T-cell (primary cell): ENCODE results near the gene NDUFB10. TPM values are rescaled to one million over a fixed set of nuclear protein-coding genes. Genes with fewer than 3 reads are reported as not detected.
"Not testable (repeated sequence)": the region's sequence is repeated elsewhere in the genome, so short reads cannot be mapped to it uniquely, and the experiment has no call there.

Experiments
- ATAC-seq, 4 experiments: fragments of 200-7000 bp in 3 of 4; fragments of 150-1000 bp in 1 of 4; cut with Tn5 transposase; replicated peaks in 1 of 4; 1 replicate in 3 of 4; 2 replicates in 1 of 4; pipeline ENCODE4 v1.10.0; 2021; ENCODE audit warnings: moderate library complexity in 3 of 4, mild to moderate bottlenecking in 2 of 4, moderate number of reproducible peaks in 1 of 4
- CTCF ChIA-PET, 2 donors: fragments of 300-600 bp; sonication (Branson Sonifier 250); formaldehyde crosslinking; loops; one replicate each; lab custom pipeline; 2022; ENCODE audit warnings: antibody characterized with exemption in 2 of 2; lab: Charles Lee
- POLR2A ChIA-PET, 2 donors: fragments of 300-600 bp; sonication (Branson Sonifier 250); formaldehyde crosslinking; loops; one replicate each; lab custom pipeline; 2022; ENCODE audit warnings: antibody characterized with exemption in 2 of 2; lab: Charles Lee
- DNase-seq, 35 experiments: peaks; one replicate each; pipeline versions ENCODE4 v3.0.0 to v3.0.0-alpha.2; 2013 to 2023
- H3K27ac ChIP-seq: one replicate; pipeline ENCODE4 v1.5.1; 2013; ENCODE audit warnings: low read length
- H3K27me3 ChIP-seq, 2 experiments: replicated peaks in 1 of 2; 1 replicate in 1 of 2; 2 replicates in 1 of 2; pipeline versions ENCODE4 v1.6.1 to v1.7.0; 2013; ENCODE audit warnings: low read length in 1 of 2, mixed read lengths in 1 of 2; ENCODE audit not compliant: control insufficient read depth in 2 of 2, insufficient read depth in 2 of 2; ENCODE audit errors: extremely low read depth in 1 of 2
- H3K36me3 ChIP-seq, 2 donors: 1 replicate in 1 of 2; 2 replicates in 1 of 2; pipeline versions ENCODE4 v1.6.1 to v1.7.0; 2013; ENCODE audit warnings: low read length in 1 of 2; ENCODE audit not compliant: control insufficient read depth in 2 of 2, insufficient read depth in 1 of 2; ENCODE audit errors: extremely low read depth in 1 of 2
- H3K4me1 ChIP-seq, 2 experiments: 1 replicate in 1 of 2; 2 replicates in 1 of 2; pipeline versions ENCODE4 v1.6.1 to v1.7.0; 2013; ENCODE audit warnings: low read length in 2 of 2, mixed read lengths in 1 of 2; ENCODE audit not compliant: insufficient read depth in 2 of 2, control insufficient read depth in 1 of 2; ENCODE audit errors: extremely low read depth in 1 of 2
- H3K4me3 ChIP-seq, 2 donors: 1 replicate in 1 of 2; 2 replicates in 1 of 2; pipeline versions ENCODE4 v1.5.1 to v1.7.0; 2013; ENCODE audit warnings: mild to moderate bottlenecking in 2 of 2, low read length in 1 of 2, moderate library complexity in 1 of 2; ENCODE audit not compliant: control insufficient read depth in 1 of 2; ENCODE audit errors: extremely low read depth in 1 of 2
- H3K9me3 ChIP-seq: 2 replicates; pipeline ENCODE4 v1.7.0; 2013
- H3K27ac Mint-ChIP-seq, 2 donors: one replicate each; pipeline ENCODE4 v1.8.0; 2020 to 2021; ENCODE audit warnings: mild to moderate bottlenecking in 2 of 2, mixed read lengths in 2 of 2
- H3K27me3 Mint-ChIP-seq, 2 donors: one replicate each; pipeline ENCODE4 v1.8.0; 2021 to 2022; ENCODE audit warnings: mixed read lengths in 2 of 2
- H3K36me3 Mint-ChIP-seq: one replicate; pipeline ENCODE4 v1.8.0; 2021; ENCODE audit warnings: mixed read lengths
- H3K4me1 Mint-ChIP-seq, 3 donors: one replicate each; pipeline ENCODE4 v1.8.0; 2020 to 2022; ENCODE audit warnings: mixed read lengths in 3 of 3, mild to moderate bottlenecking in 1 of 3
- H3K4me3 Mint-ChIP-seq, 3 donors: one replicate each; pipeline ENCODE4 v1.8.0; 2020 to 2022; ENCODE audit warnings: mild to moderate bottlenecking in 3 of 3, mixed read lengths in 3 of 3, moderate library complexity in 3 of 3
- H3K9me3 Mint-ChIP-seq, 3 donors: one replicate each; pipeline ENCODE4 v1.8.0; 2020 to 2022; ENCODE audit warnings: mixed read lengths in 3 of 3
- WGBS: methylation state at CpG from one replicate; pipeline ENCODE4 v1.1.5; 2013; ENCODE audit warnings: missing lambda C conversion rate; ENCODE audit not compliant: insufficient coverage; 5-methylcytosine and 5-hydroxymethylcytosine counted together
- total RNA-seq, 35 experiments: library from RNA in 6 of 35; stranded (reverse) in 6 of 35; fragments of 120-200 nt in 1 of 35; gene quantifications; one replicate each; pipeline versions ENCODE4 v1.2.1 to v1.2.4 and lab custom pipeline; 2013 to 2026

NDUFB10 gene
- total RNA-seq, 5 donors from 2014 or later (not counting 1 experiment from before 2014, with no cell fraction given), result 46.3 to 96.5 (median 84.4) TPM

- Mint-ChIP-seq H3K27ac (peak overlapping the region; percentile 78 to 80), H3K9me3 (no peaks in the 10 kb centered on the region), H3K4me3 (peak overlapping the region; percentile 39 to 91 (median 58)), H3K4me1 (peaks cover 37 to 53% (median 49%) of the 10 kb centered on the region in 3 donors), H3K27me3 (no peaks in the 10 kb centered on the region), H3K36me3 (peaks cover 21% of the 10 kb centered on the region)
- ATAC-seq (no peak), DNase-seq (peak in 1 of 35 experiments; percentile 33)
- ChIA-PET CTCF (no interaction called here), POLR2A (no interaction called here)
- peaks cover 7 to 26% of the 10 kb centered on the region in 2 donors for H3K36me3 ChIP-seq
- 29% methylated on average over 3 of the region's 6 CpGs for WGBS
- no peak overlapping the region for H3K4me3 ChIP-seq
- H3K4me1 ChIP-seq, result peaks cover 12 to 65% of the 10 kb centered on the region in 2 experiments
- H3K27me3 ChIP-seq, result peaks cover 0 to 4% of the 10 kb centered on the region in 2 experiments
- no peaks in the 10 kb centered on the region for H3K9me3 ChIP-seq
- peak overlapping the region; percentile 47 for H3K27ac ChIP-seq
Observed at GRCh38 chr16:1961651-1962067, 2.3 kb downstream of the NDUFB10 start.

GRCh38 chr16:1962161-1963153 lies 3.1 kb downstream of the NDUFB10 start:
- peak overlapping the region; percentile 91 to 93 (median 91) for H3K4me3 Mint-ChIP-seq
- ATAC-seq, POLR2A ChIA-PET, H3K4me3 ChIP-seq, H3K27me3 Mint-ChIP-seq, H3K9me3 ChIP-seq, H3K9me3 Mint-ChIP-seq, DNase-seq, CTCF ChIA-PET, H3K27me3 ChIP-seq: not testable (repeated sequence)
- H3K4me1 ChIP-seq, result peaks cover 12 to 65% of the 10 kb centered on the region in 2 experiments
- H3K36me3 Mint-ChIP-seq, result peaks cover 21% of the 10 kb centered on the region
- peaks cover 37 to 53% (median 49%) of the 10 kb centered on the region in 3 donors for H3K4me1 Mint-ChIP-seq
- 55% methylated on average over 23 of the region's 37 CpGs for WGBS
- peak overlapping the region; percentile 38 for H3K27ac ChIP-seq
- peaks cover 7 to 26% of the 10 kb centered on the region in 2 donors for H3K36me3 ChIP-seq
- H3K27ac Mint-ChIP-seq, result peak overlapping the region; percentile 88 to 91

GRCh38 chr16:1963806-1964505 lies 4.6 kb downstream of the NDUFB10 start:
- peaks cover 7 to 26% of the 10 kb centered on the region in 2 donors for H3K36me3 ChIP-seq
- Mint-ChIP-seq H3K27ac (peak overlapping the region; percentile 88 to 91), H3K27me3 (no peaks in the 10 kb centered on the region), H3K4me3 (peak overlapping the region; percentile 91 to 93 (median 91)), H3K36me3 (peaks cover 21% of the 10 kb centered on the region), H3K4me1 (peaks cover 37 to 53% (median 49%) of the 10 kb centered on the region in 3 donors), H3K9me3 (no peaks in the 10 kb centered on the region)
- WGBS, result 10% methylated on average over 27 of the region's 44 CpGs
- H3K4me3 ChIP-seq, result peak overlapping the region; percentile 83 to 95
- CTCF ChIA-PET, result interaction anchor here in 1 of 2 donors (0.7 to 1.0 kb wide), 2 partner anchors 28 to 176 kb away, joined by 3 to 6 read pairs; no protein-coding TSS in a partner anchor
- no peaks in the 10 kb centered on the region for H3K9me3 ChIP-seq
- no peaks in the 10 kb centered on the region for H3K27me3 ChIP-seq
- H3K27ac ChIP-seq, result peak overlapping the region; percentile 97
- DNase-seq, result peak in 13 of 35 experiments; percentile 24 to 58 (median 33)
- POLR2A ChIA-PET, result interaction anchor here (0.7 to 1.4 kb wide), 10 partner anchors 21 to 550 kb away, joined by 3 to 12 read pairs (median 4); partner anchors contain the start of genes ATP6V0C (in 1 of the 2), MSRB1 (in 1 of the 2), NUBP2 (in 1 of the 2) and PKD1 (in 1 of the 2)
- H3K4me1 ChIP-seq, result peaks cover 12 to 61% of the 10 kb centered on the region in 2 experiments
- ATAC-seq, result peak in 3 of 4 experiments; percentile 0 to 27 (median 24)

- Histone ChIP-seq H3K27me3 (no peaks in the 10 kb centered on the region), H3K4me3 (peak within 1 kb of the TSS; percentile 83 to 95), H3K27ac (peak within 1 kb of the TSS; percentile 97), H3K4me1 (peaks cover 12 to 55% of the 10 kb centered on the region in 2 experiments), H3K9me3 (no peaks in the 10 kb centered on the region), H3K36me3 (peaks cover 7 to 26% of the 10 kb centered on the region in 2 donors)
- Mint-ChIP-seq H3K27ac (peak within 1 kb of the TSS; percentile 95 to 96), H3K27me3 (no peaks in the 10 kb centered on the region), H3K9me3 (no peaks in the 10 kb centered on the region), H3K36me3 (peaks cover 21% of the 10 kb centered on the region), H3K4me1 (peaks cover 37 to 49% (median 45%) of the 10 kb centered on the region in 3 donors), H3K4me3 (peak within 1 kb of the TSS; percentile 91 to 93 (median 91))
- under 1% methylated on average over 87 of the region's 97 CpGs for WGBS
- CTCF ChIA-PET, result interaction anchor here in 1 of 2 donors (0.7 to 1.0 kb wide), 2 partner anchors 27 to 176 kb away, joined by 3 to 6 read pairs; no protein-coding TSS in a partner anchor
- DNase-seq (peak; percentile 93 to 100 (median 98)), ATAC-seq (peak; percentile 86 to 89 (median 88))
- POLR2A ChIA-PET, result interaction anchor here (0.5 to 1.4 kb wide), 14 partner anchors 20 to 1319 kb away, joined by 3 to 12 read pairs (median 4); partner anchors contain the start of genes ATP6V0C (in 1 of the 2), MSRB1 (in 1 of the 2), NUBP2 (in 1 of the 2) and PKD1 (in 1 of the 2)
Observed at GRCh38 chr16:1964506-1965395, 5.4 kb downstream of the NDUFB10 start, which contains the start of gene RPS2. RPS2 (minus strand) TSS chr16:1964826; CDS start chr16:1964625, 201 bp downstream.

GRCh38 chr16:1965396-1966001 lies 6.2 kb downstream of the NDUFB10 start:
- POLR2A ChIA-PET, result interaction anchor here (0.5 to 1.4 kb wide), 10 partner anchors 21 to 981 kb away, joined by 3 to 11 read pairs (median 4); partner anchors contain the start of genes ATP6V0C (in 1 of the 2), NUBP2 (in 1 of the 2), PKD1 (in 1 of the 2) and SPSB3 (in 1 of the 2)
- CTCF ChIA-PET, result interaction anchor here in 1 of 2 donors (1.0 kb wide), 1 partner anchor 175 kb away, joined by 6 read pairs; no protein-coding TSS in a partner anchor

More at GRCh38 chr16:1965396-1966001, 6.2 kb downstream of the NDUFB10 start:
- Mint-ChIP-seq H3K4me1 (peaks cover 31 to 43% (median 40%) of the 10 kb centered on the region in 3 donors), H3K9me3 (no peaks in the 10 kb centered on the region), H3K4me3 (peak overlapping the region; percentile 91 to 93 (median 91)), H3K27me3 (no peaks in the 10 kb centered on the region), H3K27ac (peak overlapping the region; percentile 95 to 96), H3K36me3 (peaks cover 21% of the 10 kb centered on the region)
- Histone ChIP-seq H3K36me3 (peaks cover 7 to 26% of the 10 kb centered on the region in 2 donors), H3K9me3 (no peaks in the 10 kb centered on the region), H3K4me3 (peak overlapping the region; percentile 83 to 95), H3K27ac (peak overlapping the region; percentile 97), H3K27me3 (no peaks in the 10 kb centered on the region), H3K4me1 (peaks cover 12 to 50% of the 10 kb centered on the region in 2 experiments)
- DNase-seq (no peak), ATAC-seq (peak in 3 of 4 experiments; percentile 2 to 10 (median 6))
- 19% methylated on average over 23 of the region's 24 CpGs for WGBS
